GM18505 (cell line): Measurements from ENCODE around the gene TSPAN13.
A peak's percentile ranks its signal among the peaks of the same experiment; 100 is the strongest.
"Not testable (repeated sequence)": the region's sequence is repeated elsewhere in the genome, so short reads cannot be mapped to it uniquely, and the experiment has no call there.

Source experiments
- ATAC-seq: cut with Tn5 transposase; IDR thresholded peaks from one replicate; pipeline ENCODE4 v1.9.1; 2021; ENCODE audit not compliant: unreplicated experiment
- POLR2A ChIP-seq: IDR thresholded peaks from 4 replicates; pipeline ENCODE4 v1.6.1; 2011; ENCODE audit warnings: borderline replicate concordance; ENCODE audit not compliant: insufficient read depth, insufficient read length; ENCODE audit errors: extremely low read depth

The TSPAN13 gene

DNA sequence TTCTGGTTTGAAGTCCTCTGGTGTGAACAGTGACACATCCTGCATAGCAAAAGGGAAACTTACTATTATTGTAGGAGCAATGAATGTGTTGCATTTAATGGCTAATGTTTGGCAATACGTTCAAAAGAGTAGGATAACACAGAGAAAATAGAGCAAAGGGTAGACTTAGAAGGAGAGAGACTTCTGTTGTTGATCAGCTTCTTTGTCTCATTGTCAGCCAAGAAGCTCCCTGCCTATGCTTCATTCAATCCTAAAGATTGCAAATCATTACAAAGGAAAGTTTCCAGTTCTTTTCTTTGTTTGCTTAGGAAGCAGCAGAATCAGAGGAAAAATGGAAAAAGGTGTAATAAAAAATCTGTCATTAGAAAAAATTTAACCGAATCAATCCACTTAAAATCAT lies 7.9 kb upstream of the TSPAN13 start:
- ATAC-seq, result no peak
- TF ChIP-seq POLR2A, result no peak

DNA sequence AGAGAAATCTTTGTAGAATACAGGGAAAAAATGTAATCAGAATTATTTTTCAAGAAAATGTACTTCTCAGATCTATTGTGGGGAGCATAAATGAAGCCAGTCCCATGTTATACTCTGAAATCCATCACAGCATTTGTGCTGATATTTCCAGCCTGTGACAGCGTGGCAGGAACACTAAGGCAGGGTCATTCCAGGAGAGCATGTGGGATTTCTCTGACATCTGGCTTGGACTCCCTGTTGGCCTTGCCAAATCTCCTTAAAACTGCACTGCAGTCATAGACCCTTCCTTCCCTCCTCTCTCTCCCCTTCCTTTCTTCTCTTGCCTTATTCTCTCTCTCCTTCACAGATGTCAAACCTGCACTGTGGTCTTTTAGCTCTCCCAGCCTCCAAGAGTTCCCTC lies 6.5 kb upstream of the TSPAN13 start:
- ATAC-seq, result no peak
- TF ChIP-seq POLR2A, result no peak

DNA sequence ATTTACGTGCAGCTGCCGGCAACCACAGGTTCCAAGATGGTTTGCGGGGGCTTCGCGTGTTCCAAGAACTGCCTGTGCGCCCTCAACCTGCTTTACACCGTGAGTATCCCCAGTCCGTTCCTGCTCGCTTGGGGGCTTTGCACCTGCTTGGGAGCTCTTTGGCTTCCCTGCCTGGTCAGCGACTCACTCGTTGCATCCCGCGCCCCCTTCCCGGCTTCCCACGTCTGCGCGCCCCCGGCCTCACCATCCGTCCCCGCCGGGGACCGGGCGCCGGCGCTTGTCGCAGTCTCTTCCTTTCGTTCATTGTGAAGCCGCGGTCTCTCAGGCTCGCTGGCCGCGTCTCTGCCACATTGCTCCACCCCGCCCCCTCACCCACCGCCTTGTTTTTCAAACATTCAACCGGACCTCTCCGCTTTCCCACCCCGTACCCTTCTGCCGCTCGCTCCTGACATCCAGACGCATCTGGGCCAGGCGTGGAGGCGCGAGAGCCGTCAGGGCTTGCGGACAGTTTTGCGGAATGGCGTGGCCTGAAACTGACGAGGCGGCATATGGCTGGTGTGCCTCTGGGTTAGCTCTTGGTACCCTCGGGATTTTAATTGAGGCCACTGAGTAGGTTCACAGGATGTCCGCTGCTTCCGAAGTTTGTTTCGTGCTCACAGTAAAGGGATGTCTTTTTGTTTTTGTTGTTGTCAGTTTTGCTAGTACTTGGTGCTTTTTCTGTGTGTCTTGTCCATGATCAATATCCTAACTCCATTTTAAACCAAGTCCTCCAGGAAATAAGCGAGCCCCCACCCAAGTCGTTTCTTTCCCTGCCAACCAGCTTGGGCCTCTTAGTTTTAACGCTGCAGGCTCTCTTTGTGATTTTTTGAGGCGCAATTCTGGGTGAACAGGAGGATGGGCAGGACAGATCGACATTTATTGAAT lies 639 bp downstream of the TSPAN13 start:
- no peak for TF ChIP-seq POLR2A
- peak; percentile 35 for ATAC-seq

DNA sequence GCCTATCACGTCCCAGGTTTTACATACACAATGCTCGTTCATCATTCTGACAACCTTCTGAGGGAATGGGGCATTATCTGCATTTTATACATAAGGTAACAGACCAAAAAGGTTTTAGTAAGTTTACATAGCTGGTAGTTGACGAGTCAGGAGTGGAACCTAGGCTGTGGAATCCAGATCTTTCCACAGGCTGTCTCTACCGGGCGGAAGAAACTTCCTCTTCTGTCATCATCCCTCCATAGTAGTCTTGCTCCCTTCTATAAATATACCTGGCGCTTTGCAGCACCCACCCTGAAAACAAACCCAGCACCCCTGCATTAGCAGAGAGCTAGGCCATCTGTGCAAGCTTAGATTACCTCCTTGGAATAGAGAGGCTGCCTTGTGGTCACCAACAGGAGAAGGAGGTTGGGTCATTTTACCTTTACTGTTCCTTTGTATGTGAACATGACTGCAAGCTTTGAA lies 1.3 kb downstream of the TSPAN13 start:
- ATAC-seq, result no peak
- no peak for TF ChIP-seq POLR2A

DNA sequence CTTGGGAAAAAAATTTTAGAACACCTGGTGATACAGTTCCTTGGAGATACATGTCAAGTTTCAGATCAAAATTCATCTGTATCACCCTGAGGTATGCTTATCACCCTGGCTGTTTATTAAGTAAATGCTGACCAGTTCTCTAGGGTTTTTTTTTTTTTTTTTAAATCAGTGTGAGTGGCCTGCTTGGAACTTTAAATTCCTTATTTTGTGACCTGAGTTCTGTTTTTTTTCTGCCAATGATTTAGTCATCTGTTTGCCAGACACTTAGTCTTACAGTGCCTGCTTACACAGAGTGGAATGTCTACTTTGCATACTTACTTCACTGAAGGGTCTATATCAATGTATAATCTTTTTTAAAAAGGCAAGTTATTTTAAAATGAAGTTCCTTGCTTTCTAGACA lies 1.8 kb downstream of the TSPAN13 start:
- no peak for ATAC-seq
- TF ChIP-seq POLR2A, result no peak

DNA sequence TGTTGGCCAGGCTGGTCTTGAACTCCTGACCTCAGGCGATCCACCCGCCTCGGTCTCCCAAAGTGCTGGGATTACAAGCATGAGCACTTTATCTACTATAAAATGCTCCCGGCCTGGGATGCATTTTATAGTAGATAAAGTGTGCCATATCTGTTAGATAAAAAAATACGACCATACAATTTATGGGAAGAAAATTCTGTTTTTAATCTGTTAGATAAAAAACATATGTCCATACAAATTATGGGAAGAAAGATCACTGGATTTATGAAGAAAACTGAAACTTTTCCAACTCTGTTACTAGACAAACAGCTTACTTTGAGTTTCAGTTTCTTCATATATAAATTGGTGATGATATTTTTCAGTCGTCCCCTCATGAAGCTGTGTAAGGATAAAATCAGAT lies 4.5 kb downstream of the TSPAN13 start:
- no peak for TF ChIP-seq POLR2A
- no peak for ATAC-seq

DNA sequence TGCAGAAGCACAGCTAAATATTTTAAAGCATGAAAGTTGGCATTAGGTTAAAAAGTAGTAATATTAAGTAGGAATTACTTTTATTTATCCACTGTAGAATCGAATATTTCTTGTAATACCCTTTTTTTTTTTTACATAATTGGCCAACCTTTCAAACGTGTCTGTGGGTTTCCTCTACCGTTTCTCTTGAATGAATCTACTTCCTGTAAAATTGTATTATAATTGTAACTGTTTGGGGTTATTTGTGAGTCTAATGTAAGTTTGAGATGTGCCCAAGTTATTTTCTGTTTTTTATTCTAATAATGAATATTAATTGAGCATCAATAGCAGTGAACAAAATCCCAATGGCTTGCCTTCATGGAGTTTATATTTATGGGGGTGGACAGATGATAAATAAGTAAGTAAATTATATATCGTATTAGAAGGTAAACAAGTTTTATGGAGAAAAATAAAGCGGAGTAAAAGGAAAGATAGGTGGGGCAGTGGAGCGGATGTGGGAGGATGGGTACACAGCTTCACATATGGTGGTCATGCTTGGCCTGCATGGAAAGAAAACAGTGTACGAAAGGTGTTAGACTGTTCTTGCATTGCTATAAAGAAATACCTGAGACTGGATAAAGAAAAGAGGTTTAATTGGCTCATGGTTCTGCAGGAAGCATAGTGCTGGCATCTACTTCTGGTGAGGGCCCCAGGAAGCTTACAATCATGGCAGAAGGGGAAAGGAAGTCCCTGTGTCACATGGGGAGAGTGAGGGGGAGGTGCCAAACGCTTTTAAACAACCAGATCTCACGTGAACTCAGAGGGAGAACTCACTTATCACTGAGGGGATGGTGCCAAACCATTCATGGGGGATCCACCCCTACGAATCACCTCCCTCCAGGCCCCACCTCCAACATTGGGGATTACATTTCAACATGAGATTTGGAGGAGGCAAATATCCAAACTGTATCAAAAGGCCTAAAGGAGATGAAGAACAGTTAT lies 5.4 kb downstream of the TSPAN13 start:
- no peak for TF ChIP-seq POLR2A
- no peak for ATAC-seq

DNA sequence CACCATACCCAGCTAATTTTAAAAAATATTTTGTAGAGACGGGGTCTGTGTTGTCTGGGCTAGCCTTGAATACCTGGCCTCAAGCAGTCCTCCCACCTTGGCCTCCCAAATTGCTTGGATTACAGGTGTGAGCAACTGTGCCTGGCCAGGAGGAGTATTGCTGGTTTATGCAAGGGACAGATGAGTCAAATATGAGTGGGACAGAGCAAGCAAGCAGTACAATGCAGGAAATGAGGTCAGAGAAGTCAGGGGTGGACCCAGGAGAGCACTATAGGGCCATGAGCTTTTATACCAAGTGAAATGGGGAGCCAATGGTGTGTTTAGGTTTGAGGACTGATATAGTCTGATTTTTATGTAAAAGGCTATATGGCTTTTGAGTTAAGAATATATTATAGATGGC lies 6.3 kb downstream of the TSPAN13 start:
- ATAC-seq, result no peak
- no peak for TF ChIP-seq POLR2A

DNA sequence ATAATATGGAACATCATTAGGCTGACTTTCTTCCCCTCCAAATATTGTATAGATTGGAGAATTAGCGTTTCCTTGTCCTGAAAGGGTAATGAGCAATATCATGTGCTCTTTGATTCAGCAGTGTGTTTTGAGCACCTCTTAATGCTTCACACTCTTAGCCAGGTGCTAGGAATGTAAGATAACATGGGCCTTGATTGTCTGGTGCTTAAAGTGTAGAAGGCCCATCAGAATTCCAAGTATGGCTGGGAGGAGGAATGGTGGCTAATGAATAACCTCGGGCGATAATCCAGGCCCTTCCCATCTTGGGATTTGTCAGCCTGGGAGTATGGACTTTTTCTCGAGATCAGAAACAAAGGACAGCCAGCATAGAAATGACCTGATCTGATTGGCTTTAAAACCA lies 8.6 kb downstream of the TSPAN13 start:
- no peak for ATAC-seq
- TF ChIP-seq POLR2A, result no peak

DNA sequence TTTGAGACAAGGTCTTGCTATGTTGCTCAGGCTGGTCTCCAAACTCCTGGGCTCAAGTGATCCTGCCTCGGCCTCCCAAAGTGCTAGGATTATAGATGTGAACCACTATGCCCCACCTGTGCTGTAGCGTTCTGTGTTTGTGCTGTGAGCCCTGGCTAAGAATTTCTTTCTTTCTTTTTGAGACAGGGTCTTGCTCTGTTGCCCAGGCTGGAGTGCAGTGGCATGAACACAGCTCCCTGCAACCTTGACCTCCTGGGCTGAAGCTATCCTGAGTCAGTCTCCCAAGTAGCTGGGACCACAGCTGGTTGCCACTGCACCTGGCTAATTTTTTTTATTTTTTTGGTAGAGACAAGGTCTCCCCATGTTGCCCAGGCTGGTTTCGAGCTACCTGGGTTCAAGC lies 11.4 kb downstream of the TSPAN13 start:
- no peak for TF ChIP-seq POLR2A
- ATAC-seq, result no peak

DNA sequence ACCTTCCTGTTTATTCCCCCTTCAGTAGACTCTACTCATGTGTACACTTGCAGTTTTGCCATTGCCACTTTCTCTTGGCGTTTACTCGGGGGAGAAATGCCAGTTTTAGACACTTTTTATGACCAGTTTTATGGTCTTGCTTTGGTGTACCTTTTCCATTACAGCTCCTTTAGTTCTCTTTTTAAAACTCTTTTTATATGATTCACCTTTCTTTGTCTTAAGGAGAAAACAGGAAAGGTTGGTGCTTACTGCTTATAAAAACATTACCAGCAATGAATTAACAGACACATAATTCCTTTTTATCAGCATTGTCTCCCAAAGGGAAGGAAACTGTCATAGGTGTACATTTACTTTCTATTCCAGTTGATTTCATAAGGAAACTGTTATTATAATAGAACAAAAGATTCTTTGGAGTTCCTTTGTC lies 11.9 kb downstream of the TSPAN13 start:
- no peak for TF ChIP-seq POLR2A
- no peak for ATAC-seq

DNA sequence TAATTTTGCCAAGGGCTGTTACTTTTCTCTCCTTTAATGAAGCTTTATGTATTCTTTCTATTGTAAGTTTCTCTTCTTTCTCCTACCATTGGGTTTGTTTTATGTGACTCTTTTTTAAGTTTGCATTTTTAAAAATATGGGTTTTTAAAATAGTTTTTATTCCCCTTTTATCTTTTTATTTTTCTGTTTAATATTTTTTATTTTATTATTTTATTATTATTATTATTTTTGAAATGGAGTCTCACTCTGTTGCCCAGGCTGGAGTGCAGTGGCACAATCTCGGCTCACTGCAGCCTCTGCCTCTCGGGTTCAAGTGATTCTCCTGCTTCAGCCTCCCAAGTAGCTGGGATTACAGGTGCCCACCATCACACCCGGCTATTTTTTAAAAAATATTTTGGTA lies 16.4 kb downstream of the TSPAN13 start:
- ATAC-seq, result not testable (repeated sequence)

DNA sequence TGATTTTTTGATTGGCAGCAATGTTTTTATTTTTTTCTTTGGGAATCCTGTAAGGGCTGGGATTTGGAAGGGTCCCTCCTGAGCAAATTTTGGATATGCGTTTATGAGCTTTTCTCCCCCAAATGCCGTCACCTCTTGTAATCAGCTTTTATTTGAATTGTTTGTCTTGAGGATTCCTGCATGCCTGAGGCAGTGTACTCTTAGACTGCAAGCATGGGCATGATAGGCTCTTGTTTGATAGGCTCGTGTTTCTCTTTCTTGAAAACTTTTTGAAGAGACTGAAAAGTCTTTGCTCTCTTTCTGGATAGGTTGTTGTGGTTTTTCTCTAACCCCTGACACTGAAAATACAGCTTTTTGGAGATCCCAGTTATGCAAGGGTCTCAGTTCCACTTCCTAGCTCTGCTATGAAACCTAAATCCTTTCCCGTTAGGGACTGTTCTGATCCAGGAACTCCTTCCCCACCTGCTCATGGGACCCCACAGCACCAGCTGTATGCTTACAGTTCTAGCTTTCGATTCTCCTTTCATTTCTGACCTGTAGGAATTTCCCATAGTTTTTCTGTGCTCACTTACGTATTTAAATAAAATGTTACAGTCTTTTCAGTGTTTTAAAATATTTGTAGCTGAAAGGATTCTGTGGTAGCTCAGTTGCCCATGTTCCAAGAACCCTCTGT lies 17.2 kb downstream of the TSPAN13 start:
- ATAC-seq, result no peak
- TF ChIP-seq POLR2A, result no peak
